ENCODE results near the gene OR2J3.
"Not testable (repeated sequence)": the region's sequence is repeated elsewhere in the genome, so short reads cannot be mapped to it uniquely, and the experiment has no call there.

The OR2J3 gene
- 0 to 0.06 (median 0) reads per million in 18 experiments for total RNA-seq

- DNase-seq: no peak
Observed at GRCh38 chr6:29107758-29108157, at the start of gene OR2J3. OR2J3 (plus strand) TSS chr6:29108058; CDS start chr6:29111891, 3,833 bp downstream.

GRCh38 chr6:29071831-29072723 is 35.8 kb upstream of the OR2J3 start:
- peak; percentile 3 to 30 for DNase-seq

GRCh38 chr6:29079203-29079602 is 28.7 kb upstream of the OR2J3 start:
- DNase-seq: no peak

- no peak for DNase-seq
Observed at GRCh38 chr6:29081312-29081711, 26.5 kb upstream of the OR2J3 start.

GRCh38 chr6:29082457-29082856 is 25.4 kb upstream of the OR2J3 start:
- DNase-seq: no peak

GRCh38 chr6:29087213-29087612 is 20.6 kb upstream of the OR2J3 start, which contains the start of gene OR2B3:
OR2B3 (minus strand) TSS chr6:29087313; CDS start chr6:29087248, 65 bp downstream.
- no peak for DNase-seq

- no peak for DNase-seq
Observed at GRCh38 chr6:29092957-29093356, 14.9 kb upstream of the OR2J3 start.

GRCh38 chr6:29097803-29098202 is 10.1 kb upstream of the OR2J3 start:
- no peak for DNase-seq

- no peak for DNase-seq
Observed at GRCh38 chr6:29099190-29099589, 8.7 kb upstream of the OR2J3 start, which contains the start of gene OR2J1. OR2J1 (plus strand) TSS chr6:29099490; CDS start chr6:29100943, 1,453 bp downstream.

- DNase-seq: no peak
Observed at GRCh38 chr6:29112135-29112534, 4.3 kb downstream of the OR2J3 start.

GRCh38 chr6:29114964-29115363 is 7.1 kb downstream of the OR2J3 start:
- not testable (repeated sequence) for DNase-seq

- DNase-seq: no peak
Observed at GRCh38 chr6:29129326-29130012, 21.6 kb downstream of the OR2J3 start.

GRCh38 chr6:29130644-29131043 is 22.8 kb downstream of the OR2J3 start:
- no peak for DNase-seq

- DNase-seq: no peak
Observed at GRCh38 chr6:29131691-29132090, 23.8 kb downstream of the OR2J3 start.

GRCh38 chr6:29137724-29138123 is 29.9 kb downstream of the OR2J3 start:
- no peak for DNase-seq

GRCh38 chr6:29141606-29142005 is 33.7 kb downstream of the OR2J3 start:
- no peak for DNase-seq

- no peak for DNase-seq
Observed at GRCh38 chr6:29142309-29142708, 34.5 kb downstream of the OR2J3 start.

- no peak for DNase-seq
Observed at GRCh38 chr6:29146179-29146578, 38.3 kb downstream of the OR2J3 start.

GRCh38 chr6:29147074-29147473 is 39.2 kb downstream of the OR2J3 start:
- DNase-seq: no peak

GRCh38 chr6:29149444-29149843 is 41.6 kb downstream of the OR2J3 start:
- not testable (repeated sequence) for DNase-seq

GRCh38 chr6:29153083-29153482 is 45.2 kb downstream of the OR2J3 start:
- no peak for DNase-seq

GRCh38 chr6:29155182-29155581 is 47.3 kb downstream of the OR2J3 start:
- not testable (repeated sequence) for DNase-seq

GRCh38 chr6:29159922-29160321 is 52.1 kb downstream of the OR2J3 start:
- DNase-seq: not testable (repeated sequence)

Data from inflammatory macrophage (primary cell).